Subcutaneous adipose tissue (tissue), 4 donors: Measurements from ENCODE around the gene RHOF. TPM values are rescaled to one million over a fixed set of nuclear protein-coding genes. Genes with fewer than 3 reads are reported as not detected.

Experiments
- total RNA-seq, 4 donors: library from RNA; depleted of rRNA; stranded (reverse); fragments of >200 nt; gene quantifications; one replicate each; pipeline ENCODE4 v1.1.0, GENCODE V29; 2016
- TF ChIP-seq, protein P1 (sequence below): fragments of 450-650 bp; IDR thresholded peaks from one replicate; pipeline ENCODE4 v1.5.1; 2016; ENCODE audit warnings: low read depth, mild to moderate bottlenecking, control low read depth, antibody characterized with exemption, moderate library complexity

RHOF gene
- total RNA-seq, 4 donors from 2014 or later: 1.6 to 17.0 (median 11.4) TPM

DNA sequence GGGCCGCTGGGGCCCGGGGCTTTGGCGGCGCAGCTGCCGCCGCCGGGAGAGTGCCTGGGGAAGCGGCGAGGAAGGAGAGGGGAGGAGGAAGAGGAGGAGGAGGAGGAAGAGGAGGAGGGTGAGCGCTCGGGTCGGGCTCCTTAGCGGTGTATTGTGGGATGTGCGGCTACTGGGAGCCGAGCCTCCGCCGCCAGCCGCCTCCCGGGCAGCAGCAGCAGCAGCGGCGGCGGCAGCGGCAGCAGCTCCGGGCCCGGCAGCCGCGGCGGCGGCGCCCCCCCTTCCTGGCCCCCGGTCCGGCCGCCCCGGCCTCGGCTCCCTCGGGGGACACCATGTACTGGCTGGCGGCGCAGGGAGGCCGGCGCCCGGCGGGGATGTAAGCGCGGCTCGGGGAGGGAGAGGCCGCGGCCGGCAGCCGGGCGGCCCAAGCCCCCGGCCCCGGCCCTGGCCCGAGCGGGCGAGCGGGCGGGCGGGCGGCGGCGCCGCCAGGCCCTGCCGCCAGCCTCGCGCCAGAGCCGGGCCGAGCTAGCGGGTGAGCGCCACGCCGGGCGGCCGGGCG, 10.5 kb upstream of the RHOF start, which contains the start of gene SETD1B:
SETD1B (plus strand) TSS at position 149 of the 556 bp plus-strand sequence. CDS start 729 bp downstream, outside the sequence.
- TF ChIP-seq, protein P1, sequence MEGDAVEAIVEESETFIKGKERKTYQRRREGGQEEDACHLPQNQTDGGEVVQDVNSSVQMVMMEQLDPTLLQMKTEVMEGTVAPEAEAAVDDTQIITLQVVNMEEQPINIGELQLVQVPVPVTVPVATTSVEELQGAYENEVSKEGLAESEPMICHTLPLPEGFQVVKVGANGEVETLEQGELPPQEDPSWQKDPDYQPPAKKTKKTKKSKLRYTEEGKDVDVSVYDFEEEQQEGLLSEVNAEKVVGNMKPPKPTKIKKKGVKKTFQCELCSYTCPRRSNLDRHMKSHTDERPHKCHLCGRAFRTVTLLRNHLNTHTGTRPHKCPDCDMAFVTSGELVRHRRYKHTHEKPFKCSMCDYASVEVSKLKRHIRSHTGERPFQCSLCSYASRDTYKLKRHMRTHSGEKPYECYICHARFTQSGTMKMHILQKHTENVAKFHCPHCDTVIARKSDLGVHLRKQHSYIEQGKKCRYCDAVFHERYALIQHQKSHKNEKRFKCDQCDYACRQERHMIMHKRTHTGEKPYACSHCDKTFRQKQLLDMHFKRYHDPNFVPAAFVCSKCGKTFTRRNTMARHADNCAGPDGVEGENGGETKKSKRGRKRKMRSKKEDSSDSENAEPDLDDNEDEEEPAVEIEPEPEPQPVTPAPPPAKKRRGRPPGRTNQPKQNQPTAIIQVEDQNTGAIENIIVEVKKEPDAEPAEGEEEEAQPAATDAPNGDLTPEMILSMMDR: no peak

DNA sequence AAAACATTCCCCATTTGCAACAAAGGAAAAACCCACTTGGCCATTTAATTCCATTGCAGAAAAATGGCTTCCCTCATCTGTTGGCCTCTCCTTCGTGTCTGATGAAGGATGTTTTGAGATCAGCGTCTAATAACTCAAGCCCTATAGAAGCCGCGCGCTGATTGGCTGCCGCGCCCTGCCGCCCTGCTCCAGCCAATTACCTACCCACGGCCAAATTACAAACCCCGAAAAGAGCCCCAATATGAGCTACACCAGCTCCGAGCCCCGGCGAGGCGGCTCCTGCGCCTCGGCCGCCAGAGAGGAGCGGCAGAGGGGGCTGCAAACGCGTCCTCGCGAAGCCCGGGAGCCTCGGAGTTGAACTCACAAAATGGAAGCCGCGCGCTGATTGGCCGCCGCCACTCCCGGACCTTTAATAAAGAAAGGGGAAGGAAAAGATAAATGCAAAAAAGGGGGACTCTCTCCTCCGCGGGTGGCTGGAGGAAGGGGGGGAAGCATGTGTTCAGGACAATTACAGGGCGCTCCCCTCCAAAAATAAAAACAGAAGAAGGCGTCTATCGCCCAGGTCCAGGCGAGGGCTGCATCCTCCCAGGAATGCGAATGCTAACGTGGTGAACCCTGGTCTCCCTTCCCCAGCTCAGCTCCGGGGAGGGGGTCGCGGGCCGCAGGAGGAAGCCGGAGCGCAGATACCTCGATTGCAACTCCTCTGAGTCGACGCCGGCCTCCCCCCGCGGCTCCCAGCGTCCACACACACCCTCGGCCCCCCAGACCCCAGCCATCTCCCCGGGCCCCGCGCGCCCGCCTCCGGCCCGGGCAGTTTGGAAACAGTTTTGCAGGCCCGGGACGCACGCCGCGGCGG, 9.6 kb upstream of the RHOF start:
- TF ChIP-seq, protein P1: no peak

DNA sequence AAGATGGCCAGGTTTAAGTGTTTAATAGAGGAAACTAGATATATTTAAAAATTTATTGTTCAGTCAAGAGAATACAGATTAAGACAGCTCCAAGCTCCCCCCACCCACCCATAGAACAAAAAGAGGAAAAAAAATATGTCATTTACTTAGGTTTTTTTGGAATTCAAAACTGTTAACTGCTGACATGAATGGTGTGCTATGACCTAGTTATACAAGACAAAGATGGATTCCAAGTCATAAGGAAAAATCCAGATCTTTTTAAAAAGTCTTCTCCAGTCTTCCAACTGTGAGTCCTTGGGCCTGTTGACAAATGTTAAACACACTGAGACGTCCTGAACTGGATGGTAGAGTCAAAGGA, 9.0 kb upstream of the RHOF start:
- TF ChIP-seq, protein P1: no peak

DNA sequence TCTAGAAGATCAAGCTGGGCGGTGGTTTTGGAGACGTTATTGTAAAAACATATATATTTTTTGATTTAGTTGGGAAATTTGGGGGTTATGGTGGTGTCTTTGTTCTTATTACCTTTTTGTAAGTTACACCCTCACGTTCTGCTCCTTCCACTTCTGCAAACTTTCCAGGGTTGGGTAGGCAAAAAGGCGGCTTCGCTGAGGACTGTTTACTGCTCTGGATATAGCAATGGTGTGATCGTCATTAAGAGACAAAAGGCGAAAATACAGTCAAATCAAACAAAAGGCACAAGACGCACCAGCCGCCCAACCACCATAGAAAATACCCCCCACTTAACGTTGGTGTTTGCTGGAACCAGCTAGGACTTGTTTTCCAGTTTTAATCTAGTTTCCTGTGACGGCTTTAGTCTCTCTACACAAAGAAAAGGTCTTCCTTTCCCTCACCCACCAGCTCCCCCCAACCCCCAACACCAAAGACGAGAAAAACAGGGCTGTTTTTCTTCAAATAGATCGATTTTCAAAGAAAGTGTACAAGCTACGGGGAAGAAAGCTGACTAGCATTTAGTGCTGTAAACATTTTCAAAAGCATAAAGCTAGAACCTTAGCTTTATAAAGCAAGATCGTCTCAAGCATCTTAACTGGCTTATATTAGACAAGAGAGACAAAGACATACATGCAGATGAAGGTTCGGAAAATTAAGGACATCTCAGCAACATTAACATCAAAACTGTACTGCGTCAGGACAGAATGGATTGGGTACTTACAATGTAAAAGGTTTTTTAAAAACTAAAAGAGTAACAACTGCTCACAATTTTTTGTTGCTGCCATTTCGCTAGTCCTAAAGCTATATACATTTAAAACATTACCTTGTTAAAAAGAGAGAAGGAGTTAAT, 8.4 kb upstream of the RHOF start:
- TF ChIP-seq, protein P1: no peak

DNA sequence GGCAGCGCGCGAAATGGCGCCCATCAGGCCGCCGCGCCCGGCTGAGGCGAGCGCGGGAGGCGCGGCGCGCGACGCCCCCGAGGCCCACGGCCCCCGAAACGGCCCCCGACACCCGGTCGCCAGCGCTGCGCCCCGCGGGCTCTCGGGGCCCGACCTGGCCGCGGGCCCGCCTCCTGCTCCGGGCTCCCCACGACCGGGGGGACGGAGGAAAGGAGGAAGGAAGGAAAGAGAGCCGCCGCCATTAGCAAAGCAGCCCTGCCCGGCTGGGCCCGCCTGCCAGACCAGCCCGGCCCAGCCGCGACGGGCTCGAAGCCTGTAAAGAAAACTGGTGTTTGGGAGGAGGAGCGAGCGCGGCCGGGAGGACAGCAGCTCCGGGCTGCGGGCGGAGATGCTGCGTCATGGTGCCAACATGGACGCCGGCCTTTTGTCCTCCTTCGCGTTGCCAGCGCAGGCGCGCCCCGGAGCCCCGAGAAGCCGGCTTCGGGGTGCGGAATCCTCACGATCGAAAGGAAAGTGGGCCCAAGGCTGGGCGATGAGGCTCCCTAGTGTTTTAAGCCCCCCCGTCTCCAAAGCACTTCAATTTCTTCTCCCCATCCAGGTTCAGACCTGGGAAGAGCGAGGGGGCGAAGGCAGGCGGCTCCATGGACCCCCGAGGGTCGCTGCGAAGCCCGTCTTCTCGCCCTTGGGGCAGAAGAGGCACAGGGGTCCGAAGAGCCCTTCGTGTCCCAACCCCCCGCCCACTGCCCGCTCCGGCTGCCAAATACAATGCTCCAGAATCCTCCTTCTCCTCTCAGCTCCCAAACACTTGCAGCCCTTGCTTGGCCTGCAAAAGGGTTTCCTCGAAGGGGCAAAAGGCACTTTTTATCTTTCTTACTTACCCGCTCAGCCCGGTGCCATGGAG, 7.5 kb upstream of the RHOF start:
- TF ChIP-seq, protein P1: no peak

DNA sequence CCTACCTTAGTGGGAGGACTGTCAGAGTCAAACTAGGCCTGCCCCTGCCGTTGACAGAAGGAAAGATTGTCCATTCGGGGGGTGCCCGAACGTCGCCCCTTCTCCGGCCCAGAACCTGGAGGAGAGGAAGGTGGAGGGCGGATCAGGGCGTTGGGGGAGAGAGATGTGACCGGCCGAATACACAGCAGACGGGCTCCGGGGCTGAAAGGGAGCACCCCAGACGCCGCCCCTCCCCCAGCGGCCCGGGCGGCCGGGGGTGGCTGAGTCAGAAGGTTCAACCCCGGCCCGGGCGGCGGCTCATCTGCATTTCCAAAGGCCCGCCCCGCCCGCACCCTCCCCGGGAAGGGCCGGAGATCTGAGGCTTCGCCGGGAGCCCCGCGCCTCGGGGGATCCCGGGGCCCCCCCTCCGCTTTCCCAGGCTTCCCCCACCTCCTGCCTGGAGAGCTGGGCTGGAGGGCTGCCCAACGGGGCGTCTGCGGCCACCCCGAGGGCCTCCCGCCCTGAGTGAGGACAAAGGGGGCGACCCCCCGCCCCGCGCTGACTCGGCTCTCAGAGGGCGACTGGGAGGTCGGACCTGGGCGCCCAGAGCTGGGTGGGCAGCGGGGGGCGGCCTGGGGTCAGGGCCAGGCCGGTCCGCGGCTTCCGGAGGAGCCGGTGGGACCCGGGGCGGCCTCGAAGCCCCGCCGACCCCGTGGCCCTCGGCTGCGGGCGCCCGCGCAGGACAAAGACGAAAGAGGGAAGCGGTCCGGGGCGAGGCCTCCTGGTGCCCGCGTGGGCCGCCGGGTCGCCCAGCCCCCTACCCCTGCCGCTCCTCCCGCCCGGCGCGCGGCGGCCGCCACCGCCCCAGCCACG, 6.6 kb upstream of the RHOF start:
- TF ChIP-seq, protein P1: no peak
